Tibial nerve (tissue), 3 donors: ENCODE data around the gene COQ8B.

Experiments used
- CTCF ChIP-seq, 5 experiments: fragments of 200-600 bp in 3 of 5; fragments of 450-650 bp in 2 of 5; sonication (generic) in 3 of 5; IDR thresholded peaks; one replicate each; pipeline ENCODE4 v1.5.1; 2016 to 2019; ENCODE audit warnings: antibody characterized with exemption in 5 of 5, mild to moderate bottlenecking in 3 of 5, moderate library complexity in 2 of 5
- POLR2A ChIP-seq, 2 donors: fragments of 450-650 bp; IDR thresholded peaks; one replicate each; pipeline ENCODE4 v1.6.1; 2017; ENCODE audit warnings: antibody characterized with exemption in 2 of 2, mild to moderate bottlenecking in 2 of 2, moderate library complexity in 2 of 2

GRCh38 chr19:40681039-40681438, 35.6 kb downstream of the COQ8B start:
- TF ChIP-seq POLR2A (IDR thresholded peaks at IDR 0.05), result no peak
- no peak for TF ChIP-seq CTCF (IDR thresholded peaks at IDR 0.05)
